AG04450 (cell line): ENCODE results near the gene DNAI7. TPM values are rescaled to one million over a fixed set of nuclear protein-coding genes. Genes with fewer than 3 reads are reported as not detected.

ENCODE experiments used
- CTCF ChIA-PET: fragments of 300-600, 350-600 bp; formaldehyde crosslinking; extraction: SDS; loops from one replicate; lab custom pipeline; 2022; ENCODE audit warnings: antibody characterized with exemption, inconsistent platforms; lab: Charles Lee
- POLR2A ChIA-PET: fragments of 350-600 bp; formaldehyde crosslinking; extraction: SDS; loops from one replicate; lab custom pipeline; 2021; ENCODE audit warnings: antibody characterized with exemption, inconsistent platforms; lab: Yijun Ruan, JAX
- DNase-seq: peaks from one replicate; pipeline ENCODE4 v3.0.0-alpha.2; 2011; ENCODE audit warnings: low read depth, low spot score
- H3K27ac ChIP-seq: one replicate; pipeline ENCODE4 v1.5.1; 2012; ENCODE audit warnings: low read depth, low read length, control low read depth
- H3K27me3 ChIP-seq: one replicate; pipeline ENCODE4 v1.6.0; 2012; ENCODE audit warnings: low read length; ENCODE audit not compliant: control insufficient read depth, insufficient read depth
- H3K4me3 ChIP-seq: 2 replicates; pipeline ENCODE4 v1.5.1; 2011; ENCODE audit warnings: mild to moderate bottlenecking, low read depth, low read length, control low read depth
- H3K9me3 ChIP-seq: 2 replicates; pipeline ENCODE4 v1.5.1; 2012; ENCODE audit warnings: low read length; ENCODE audit not compliant: control insufficient read depth, insufficient read depth
- polyA plus RNA-seq: library from polyadenylated mRNA; depleted of rRNA; stranded (reverse); fragments of >200 nt; gene quantifications from 2 replicates; pipeline ENCODE4 v1.2.3, GENCODE V29; 2011
- TF ChIP-seq, protein P1 (sequence below): IDR thresholded peaks from 2 replicates; pipeline ENCODE4 v1.5.1; 2011; ENCODE audit warnings: low read depth, low read length, control low read depth, inconsistent platforms

DNAI7 gene
- polyA plus RNA-seq, 1 experiment = 0.26 TPM

GRCh38 chr12:25115677-25116076, 79.3 kb downstream of the DNAI7 start:
- TF ChIP-seq, protein P1, sequence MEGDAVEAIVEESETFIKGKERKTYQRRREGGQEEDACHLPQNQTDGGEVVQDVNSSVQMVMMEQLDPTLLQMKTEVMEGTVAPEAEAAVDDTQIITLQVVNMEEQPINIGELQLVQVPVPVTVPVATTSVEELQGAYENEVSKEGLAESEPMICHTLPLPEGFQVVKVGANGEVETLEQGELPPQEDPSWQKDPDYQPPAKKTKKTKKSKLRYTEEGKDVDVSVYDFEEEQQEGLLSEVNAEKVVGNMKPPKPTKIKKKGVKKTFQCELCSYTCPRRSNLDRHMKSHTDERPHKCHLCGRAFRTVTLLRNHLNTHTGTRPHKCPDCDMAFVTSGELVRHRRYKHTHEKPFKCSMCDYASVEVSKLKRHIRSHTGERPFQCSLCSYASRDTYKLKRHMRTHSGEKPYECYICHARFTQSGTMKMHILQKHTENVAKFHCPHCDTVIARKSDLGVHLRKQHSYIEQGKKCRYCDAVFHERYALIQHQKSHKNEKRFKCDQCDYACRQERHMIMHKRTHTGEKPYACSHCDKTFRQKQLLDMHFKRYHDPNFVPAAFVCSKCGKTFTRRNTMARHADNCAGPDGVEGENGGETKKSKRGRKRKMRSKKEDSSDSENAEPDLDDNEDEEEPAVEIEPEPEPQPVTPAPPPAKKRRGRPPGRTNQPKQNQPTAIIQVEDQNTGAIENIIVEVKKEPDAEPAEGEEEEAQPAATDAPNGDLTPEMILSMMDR = no peak
- H3K27ac ChIP-seq = no peak overlapping the region
- H3K4me3 ChIP-seq = no peak overlapping the region
- no peak for DNase-seq
- CTCF ChIA-PET = no interaction called here
- POLR2A ChIA-PET = no interaction called here
- H3K9me3 ChIP-seq = no peaks in the 10 kb centered on the region
- H3K27me3 ChIP-seq = no peaks in the 10 kb centered on the region

- H3K4me3 ChIP-seq = no peak overlapping the region
- CTCF ChIA-PET = no interaction called here
- no peak overlapping the region for H3K27ac ChIP-seq
- no peaks in the 10 kb centered on the region for H3K27me3 ChIP-seq
- DNase-seq = no peak
- TF ChIP-seq, protein P1 = no peak
- no peaks in the 10 kb centered on the region for H3K9me3 ChIP-seq
- POLR2A ChIA-PET = no interaction called here
Measured at GRCh38 chr12:25113651-25114050, 81.3 kb downstream of the DNAI7 start.

GRCh38 chr12:25110260-25110659, 84.7 kb downstream of the DNAI7 start:
- POLR2A ChIA-PET = no interaction called here
- TF ChIP-seq, protein P1 = no peak

DNA sequence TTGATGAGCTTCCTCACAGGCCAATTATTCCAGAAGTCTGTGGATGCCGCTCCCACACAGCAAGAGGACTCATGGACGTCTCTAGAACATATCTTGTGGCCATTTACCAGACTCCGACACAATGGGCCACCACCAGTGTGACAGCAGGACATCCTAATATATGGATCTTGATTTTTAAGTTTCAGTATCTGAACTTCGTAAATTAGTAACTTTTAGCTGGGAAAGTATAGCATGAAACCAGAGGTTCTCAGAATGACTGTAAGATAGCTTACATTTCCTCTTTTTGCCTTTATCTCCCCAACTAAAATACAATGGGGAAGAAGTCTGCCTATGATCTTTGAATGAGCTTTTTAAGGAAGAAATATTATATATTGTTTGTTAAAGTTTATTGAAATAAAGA, 87.0 kb downstream of the DNAI7 start:
- ChIA-PET POLR2A (no interaction called here), CTCF (no interaction called here)
- no peak overlapping the region for H3K4me3 ChIP-seq
- no peaks in the 10 kb centered on the region for H3K27me3 ChIP-seq
- H3K27ac ChIP-seq = no peak overlapping the region
- no peaks in the 10 kb centered on the region for H3K9me3 ChIP-seq
- no peak for DNase-seq
- TF ChIP-seq, protein P1 = no peak

More at GRCh38 chr12:25110260-25110659, 84.7 kb downstream of the DNAI7 start:
- Histone ChIP-seq H3K4me3 (no peak overlapping the region), H3K9me3 (no peaks in the 10 kb centered on the region), H3K27ac (no peak overlapping the region), H3K27me3 (no peaks in the 10 kb centered on the region)
- no peak for DNase-seq
- CTCF ChIA-PET = no interaction called here

GRCh38 chr12:25106818-25107217, 88.1 kb downstream of the DNAI7 start:
- no peak overlapping the region for H3K4me3 ChIP-seq
- DNase-seq = no peak
- H3K27me3 ChIP-seq = no peaks in the 10 kb centered on the region
- CTCF ChIA-PET = no interaction called here
- no peaks in the 10 kb centered on the region for H3K9me3 ChIP-seq
- POLR2A ChIA-PET = no interaction called here
- TF ChIP-seq, protein P1 = no peak
- H3K27ac ChIP-seq = no peak overlapping the region
